HG02623 (cell line): ENCODE results near the gene TRMT1L.
"Not testable (repeated sequence)": the region's sequence is repeated elsewhere in the genome, so short reads cannot be mapped to it uniquely, and the experiment has no call there.

ENCODE experiments used
- ATAC-seq: cut with Tn5 transposase; IDR thresholded peaks from one replicate; pipeline ENCODE4 v1.9.1; 2021; ENCODE audit warnings: moderate library complexity; ENCODE audit not compliant: unreplicated experiment

TRMT1L gene

GRCh38 chr1:185156854-185157598 is at the start of gene TRMT1L, which contains the start of gene SWT1:
TSS of gene TRMT1L (minus strand) at chr1:185156953. CDS start at chr1:185156712, 241 bp downstream.
TSS of gene SWT1 (plus strand) at chr1:185157167. CDS start at chr1:185160842, 3,675 bp downstream.
- peak; percentile 89 for ATAC-seq

GRCh38 chr1:185200889-185201288 is 44.1 kb upstream of the TRMT1L start:
- ATAC-seq: no peak

- not testable (repeated sequence) for ATAC-seq
These were observed 42.0 kb upstream of the TRMT1L start for GRCh38 chr1:185198712-185199111.

- no peak for ATAC-seq
These were observed 37.0 kb upstream of the TRMT1L start for GRCh38 chr1:185193756-185194155.

- ATAC-seq: peak; percentile 92
These were observed 13.6 kb upstream of the TRMT1L start for GRCh38 chr1:185170291-185170848.

- ATAC-seq: no peak
These were observed 9.4 kb upstream of the TRMT1L start for GRCh38 chr1:185166106-185166505.

GRCh38 chr1:185162491-185162890 is 5.7 kb upstream of the TRMT1L start:
- ATAC-seq: no peak

GRCh38 chr1:185159966-185160365 is 3.2 kb upstream of the TRMT1L start:
- no peak for ATAC-seq

- ATAC-seq: no peak
These were observed 2.0 kb upstream of the TRMT1L start for GRCh38 chr1:185158800-185159199.

GRCh38 chr1:185157599-185158412 is 1.1 kb upstream of the TRMT1L start:
- ATAC-seq: no peak

- peak; percentile 19 for ATAC-seq
These were observed 382 bp downstream of the TRMT1L start for GRCh38 chr1:185156288-185156853.

- no peak for ATAC-seq
These were observed 1.0 kb downstream of the TRMT1L start for GRCh38 chr1:185155600-185156287.

GRCh38 chr1:185154912-185155513 is 1.7 kb downstream of the TRMT1L start:
- no peak for ATAC-seq

- no peak for ATAC-seq
These were observed 4.5 kb downstream of the TRMT1L start for GRCh38 chr1:185152187-185152767.

- ATAC-seq: no peak
These were observed 5.5 kb downstream of the TRMT1L start for GRCh38 chr1:185151215-185151614.

GRCh38 chr1:185144233-185144632 is 12.5 kb downstream of the TRMT1L start:
- no peak for ATAC-seq

- ATAC-seq: no peak
These were observed 17.5 kb downstream of the TRMT1L start for GRCh38 chr1:185139246-185139645.

GRCh38 chr1:185137896-185138545 is 18.7 kb downstream of the TRMT1L start:
- ATAC-seq: no peak

- no peak for ATAC-seq
These were observed 24.2 kb downstream of the TRMT1L start for GRCh38 chr1:185132534-185132933.
